A549 (cell line): ENCODE results near the gene OLFML3. TPM values are rescaled to one million over a fixed set of nuclear protein-coding genes. Genes with fewer than 3 reads are reported as not detected.
"Not testable (repeated sequence)": the region's sequence is repeated elsewhere in the genome, so short reads cannot be mapped to it uniquely, and the experiment has no call there.

Experiments used
- ATAC-seq, 2 experiments: fragments of 200-7000 bp in 1 of 2; fragments of >200 bp in 1 of 2; cut with Nextera tagmentation in 1 of 2; cut with Tn5 transposase in 1 of 2; 3 replicates each; pipeline versions ENCODE4 v1.8.0 to v1.9.1; 2018 to 2020; ENCODE audit warnings: mild to moderate bottlenecking in 1 of 2, moderate library complexity in 1 of 2
- CTCF ChIA-PET: fragments of 300-600 bp; sonication (Branson Sonifier 250); formaldehyde crosslinking; extraction: SDS; loops from one replicate; lab custom pipeline; 2021; ENCODE audit warnings: antibody characterized with exemption, inconsistent platforms; lab: Yijun Ruan, JAX
- POLR2A ChIA-PET: fragments of 350-600 bp; formaldehyde crosslinking; extraction: SDS; loops from one replicate; lab custom pipeline; 2021; ENCODE audit warnings: antibody characterized with exemption, inconsistent platforms; lab: Yijun Ruan, JAX
- DNase-seq, 2 experiments: peaks; one replicate each; pipeline versions ENCODE4 v3.0.0 to v3.0.0-alpha.2; 2011 to 2016; ENCODE audit warnings: low read depth in 1 of 2, low spot score in 1 of 2
- FAIRE-seq: peaks from 2 replicates; lab custom pipeline; 2011; peaks lifted over from hg19 to GRCh38; lab: Jason Lieb, UNC
- H3K27ac ChIP-seq, 2 experiments: fragments of >200 bp; sonication (Bioruptor Twin); formaldehyde crosslinking; 3 replicates each; pipeline ENCODE4 v1.5.1; 2016 to 2017
- H3K4me1 ChIP-seq: fragments of >200 bp; sonication (Bioruptor Twin); formaldehyde crosslinking; 3 replicates; pipeline ENCODE4 v1.6.1; 2016
- H3K4me2 ChIP-seq: fragments of >200 bp; sonication (Bioruptor Twin); formaldehyde crosslinking; 3 replicates; pipeline ENCODE4 v1.6.1; 2016
- H3K4me3 ChIP-seq: fragments of >200 bp; sonication (Bioruptor Twin); formaldehyde crosslinking; 3 replicates; pipeline ENCODE4 v1.5.1; 2016
- H3K9me3 ChIP-seq: fragments of >200 bp; sonication (Bioruptor Twin); formaldehyde crosslinking; 3 replicates; pipeline ENCODE4 v1.6.1; 2016
- ATOH8 ChIP-seq: fragments of 250-450 bp; sonication (Bioruptor Pico); IDR thresholded peaks from 2 replicates; pipeline ENCODE4 v1.5.0; 2020; ENCODE audit warnings: low read depth, mild to moderate bottlenecking, moderate library complexity
- CEBPB ChIP-seq, 2 experiments: fragments of >200 bp in 1 of 2; sonication (Bioruptor Twin) in 1 of 2; formaldehyde crosslinking in 1 of 2; IDR thresholded peaks; 2 replicates each; pipeline ENCODE4 v1.6.1; 2012 to 2016
- CTCF ChIP-seq: fragments of >200 bp; sonication (Bioruptor Twin); formaldehyde crosslinking; IDR thresholded peaks from 3 replicates; pipeline ENCODE4 v1.5.1; 2016
- EHMT2 ChIP-seq: fragments of 200-600 bp; sonication (generic); IDR thresholded peaks from 2 replicates; pipeline ENCODE4 v1.6.1; 2016; ENCODE audit warnings: antibody characterized with exemption, low read depth, mild to moderate bottlenecking, moderate library complexity
- ELK1 ChIP-seq: fragments of 150-350 bp; IDR thresholded peaks from 2 replicates; pipeline ENCODE4 v1.6.1; 2014; ENCODE audit warnings: low read depth, mild to moderate bottlenecking, low read length
- EP300 ChIP-seq, 2 experiments: fragments of >200 bp; sonication (Bioruptor Twin); formaldehyde crosslinking; IDR thresholded peaks; 2 replicates in 1 of 2; 3 replicates in 1 of 2; pipeline ENCODE4 v1.6.1; 2016 to 2017
- ESRRA ChIP-seq: fragments of 150-350 bp; IDR thresholded peaks from 2 replicates; pipeline ENCODE4 v1.6.1; 2014; ENCODE audit warnings: mild to moderate bottlenecking, low read length, borderline replicate concordance
- FOSB ChIP-seq: fragments of 250-450 bp; sonication (Bioruptor Pico); IDR thresholded peaks from 2 replicates; pipeline ENCODE4 v1.5.0; 2020; ENCODE audit warnings: mild to moderate bottlenecking, moderate library complexity
- FOSL2 ChIP-seq, 2 experiments: fragments of 450-650 bp in 1 of 2; fragments of >200 bp in 1 of 2; sonication (Bioruptor Twin) in 1 of 2; formaldehyde crosslinking; IDR thresholded peaks; 2 replicates each; pipeline versions ENCODE4 v1.5.0 to v1.6.1; 2016 to 2020; ENCODE audit warnings: mild to moderate bottlenecking in 1 of 2, moderate library complexity in 1 of 2
- FOXS1 ChIP-seq: fragments of 250-450 bp; sonication (Bioruptor Pico); IDR thresholded peaks from 2 replicates; pipeline ENCODE4 v1.5.0; 2020; ENCODE audit warnings: mild to moderate bottlenecking, moderate library complexity
- GATA3 ChIP-seq: IDR thresholded peaks from 2 replicates; pipeline ENCODE4 v1.6.1; 2012; ENCODE audit warnings: borderline replicate concordance
- HDAC2 ChIP-seq: fragments of 200-600 bp; sonication (generic); IDR thresholded peaks from 2 replicates; pipeline ENCODE4 v1.6.1; 2016
- HES2 ChIP-seq: fragments of >200 bp; sonication (Bioruptor Twin); formaldehyde crosslinking; IDR thresholded peaks from 2 replicates; pipeline ENCODE4 v1.6.1; 2016
- HOXB5 ChIP-seq: fragments of 250-450 bp; sonication (Bioruptor Pico); IDR thresholded peaks from 2 replicates; pipeline ENCODE4 v1.5.0; 2020; ENCODE audit warnings: mild to moderate bottlenecking, moderate library complexity
- JUN ChIP-seq, 2 experiments: fragments of >200 bp; sonication (Bioruptor Twin); formaldehyde crosslinking; IDR thresholded peaks; 2 replicates in 1 of 2; 3 replicates in 1 of 2; pipeline ENCODE4 v1.6.1; 2016 to 2017
- JUNB ChIP-seq: fragments of >200 bp; sonication (Bioruptor Twin); formaldehyde crosslinking; IDR thresholded peaks from 2 replicates; pipeline ENCODE4 v1.6.1; 2016
- KDM1A ChIP-seq: fragments of 200-600 bp; sonication (generic); IDR thresholded peaks from 2 replicates; pipeline ENCODE4 v1.6.1; 2016; ENCODE audit warnings: low read depth, mild to moderate bottlenecking
- KDM5A ChIP-seq: fragments of 200-600 bp; sonication (generic); IDR thresholded peaks from 2 replicates; pipeline ENCODE4 v1.6.1; 2016; ENCODE audit warnings: antibody characterized with exemption, mild to moderate bottlenecking
- MAZ ChIP-seq: fragments of 150-350 bp; IDR thresholded peaks from 2 replicates; pipeline ENCODE4 v1.6.1; 2014; ENCODE audit warnings: antibody characterized with exemption, low read depth, low read length, borderline replicate concordance
- MYC ChIP-seq: IDR thresholded peaks from 2 replicates; pipeline ENCODE4 v1.6.1; 2012; ENCODE audit warnings: mild to moderate bottlenecking, inconsistent platforms, low read length, improper control_type of control experiment, borderline replicate concordance
- NFE2L2 ChIP-seq: fragments of 150-350 bp; conservative IDR thresholded peaks from 2 replicates; pipeline ENCODE4 v1.6.1; 2014; ENCODE audit warnings: low read length
- PHF8 ChIP-seq: fragments of 200-600 bp; sonication (generic); IDR thresholded peaks from 2 replicates; pipeline ENCODE4 v1.6.1; 2016; ENCODE audit warnings: low read depth, mild to moderate bottlenecking, antibody characterized with exemption, moderate library complexity, borderline replicate concordance
- POLR2AphosphoS2 ChIP-seq: conservative IDR thresholded peaks from 2 replicates; pipeline ENCODE4 v1.6.1; 2012; ENCODE audit warnings: low read length, improper control_type of control experiment, inconsistent platforms
- RAD21 ChIP-seq, 2 experiments: fragments of >200 bp in 1 of 2; sonication (Bioruptor Twin) in 1 of 2; formaldehyde crosslinking in 1 of 2; IDR thresholded peaks in 1 of 2; conservative IDR thresholded peaks in 1 of 2; 2 replicates in 1 of 2; 3 replicates in 1 of 2; pipeline ENCODE4 v1.6.1; 2012 to 2018; ENCODE audit warnings: inconsistent platforms in 1 of 2
- RNF2 ChIP-seq: fragments of 200-600 bp; sonication (generic); IDR thresholded peaks from 2 replicates; pipeline ENCODE4 v1.6.1; 2016; ENCODE audit warnings: low read depth, mild to moderate bottlenecking, antibody characterized with exemption, moderate library complexity, borderline replicate concordance
- TP53 ChIP-seq: fragments of 250-450 bp; sonication (Bioruptor Pico); IDR thresholded peaks from 2 replicates; pipeline ENCODE4 v1.5.0; 2021; ENCODE audit warnings: mild to moderate bottlenecking, moderate library complexity
- ZFP36 ChIP-seq: fragments of 450-650 bp; IDR thresholded peaks from 2 replicates; pipeline ENCODE4 v1.6.1; 2014; ENCODE audit warnings: borderline replicate concordance; ENCODE audit not compliant: partially characterized antibody
- ZSCAN20 ChIP-seq: fragments of 250-450 bp; sonication (Bioruptor Pico); IDR thresholded peaks from 2 replicates; pipeline ENCODE4 v1.8.0; 2022; ENCODE audit warnings: mild to moderate bottlenecking, moderate library complexity
- WGBS: methylation state at CpG from one replicate; pipeline ENCODE4 v1.1.6; 2017; ENCODE audit errors: missing lambda C conversion rate; 5-methylcytosine and 5-hydroxymethylcytosine counted together
- polyA plus RNA-seq, 4 experiments: library from polyadenylated mRNA; depleted of rRNA in 3 of 4; stranded (reverse); fragments of >200 nt; fragmentation: RNase III in 1 of 4; extraction: RNeasy Plus Mini Kit Qiagen cat#74134 plus additional on column Dnase treatment in 1 of 4; gene quantifications; 2 replicates in 3 of 4; 3 replicates in 1 of 4; pipeline ENCODE4 v1.2.3, GENCODE V29; 2011 to 2017

Gene OLFML3
- polyA plus RNA-seq, 2 of the 4 experiments (the other 2 are of a cell fraction) = 1.2 to 9.3 TPM

GRCh38 chr1:114011796-114012195 is 32.5 kb downstream of the OLFML3 start:
- no peak for ATAC-seq
- ChIA-PET POLR2A (no interaction called here), CTCF (interaction anchor here (1.0 kb wide), 1 partner anchor 21 kb away, joined by 3 read pairs; no protein-coding TSS in a partner anchor)
- H3K9me3 ChIP-seq = no peaks in the 10 kb centered on the region
- H3K4me2 ChIP-seq = no peak overlapping the region
- FAIRE-seq = no peak
- H3K4me1 ChIP-seq = peaks cover 17% of the 10 kb centered on the region
- H3K27ac ChIP-seq = no peak overlapping the region
- DNase-seq = no peak
- H3K4me3 ChIP-seq = no peak overlapping the region
- TF ChIP-seq FOXS1 (CRISPR knock-in tag) (no peak), CEBPB (IDR thresholded peaks at IDR 0.05) (no peak), ELK1 (no peak), ESRRA (no peak), NFE2L2 (no peak), FOSB (CRISPR knock-in tag) (no peak), EHMT2 (no peak), RAD21 (conservative IDR thresholded peaks at IDR 0.05 in 1 of 2, IDR thresholded peaks at IDR 0.05 in 1 of 2) (no peak), KDM1A (no peak), ATOH8 (CRISPR knock-in tag) (no peak), HES2 (no peak), TP53 (no peak)

- FAIRE-seq = no peak
- CTCF ChIA-PET = no interaction called here
Observed at GRCh38 chr1:114015075-114015474, 35.8 kb downstream of the OLFML3 start.

GRCh38 chr1:114019724-114020123 is 40.5 kb downstream of the OLFML3 start:
- ATAC-seq, H3K4me2 ChIP-seq, POLR2A ChIA-PET, H3K9me3 ChIP-seq, H3K4me3 ChIP-seq, H3K27ac ChIP-seq, FAIRE-seq, DNase-seq, H3K4me1 ChIP-seq: not testable (repeated sequence)
- 64% methylated on average over 3 of the region's 3 CpGs for WGBS
- CTCF ChIA-PET = interaction anchor here (0.9 to 1.1 kb wide), 2 partner anchors 13 to 161 kb away, joined by 3 read pairs; no protein-coding TSS in a partner anchor

More at GRCh38 chr1:114015075-114015474, 35.8 kb downstream of the OLFML3 start:
- Histone ChIP-seq H3K27ac (peak overlapping the region; percentile 39 to 71; a peak in 4 of 6 replicates), H3K4me3 (no peak overlapping the region), H3K9me3 (no peaks in the 10 kb centered on the region), H3K4me2 (peak overlapping the region; percentile 66), H3K4me1 (peaks cover 13% of the 10 kb centered on the region)
- TF ChIP-seq ZFP36 = no peak
- TF ChIP-seq CTCF = no peak
- TF ChIP-seq HES2 = no peak
- no peak for TF ChIP-seq KDM5A
- no peak for TF ChIP-seq HOXB5 (CRISPR knock-in tag)
- no peak for TF ChIP-seq RAD21 (conservative IDR thresholded peaks at IDR 0.05 in 1 of 2, IDR thresholded peaks at IDR 0.05 in 1 of 2)
- no peak for TF ChIP-seq MYC
- TF ChIP-seq FOXS1 (CRISPR knock-in tag) = no peak
- TF ChIP-seq JUNB = peak; percentile 79
- peak; percentile 63; the same call in 1 of the 2 replicates for TF ChIP-seq GATA3
- peak; percentile 49; the same call in 1 of the 2 replicates for TF ChIP-seq FOSL2 (IDR thresholded peaks at IDR 0.05)
- TF ChIP-seq FOSL2 (CRISPR knock-in tag; IDR thresholded peaks at IDR 0.05) = peak; percentile 67
- no peak for TF ChIP-seq HDAC2
- no peak for TF ChIP-seq ESRRA
- TF ChIP-seq MAZ = no peak
- peak in 1 of 2 experiments; percentile 66; a peak in 1 of 4 replicates for TF ChIP-seq CEBPB (IDR thresholded peaks at IDR 0.05)
- peak in 1 of 2 experiments; percentile 43; a peak in 1 of 5 replicates for TF ChIP-seq JUN (IDR thresholded peaks at IDR 0.05)
- no peak for TF ChIP-seq PHF8
- TF ChIP-seq EP300 (IDR thresholded peaks at IDR 0.05) = 0 out of 5 replicates have a peak, but pooled peaks of 1 of the 2 experiments have one; percentile 24
- no peak for TF ChIP-seq NFE2L2
- TF ChIP-seq POLR2AphosphoS2 = no peak
- TF ChIP-seq ZSCAN20 (CRISPR knock-in tag) = no peak
- no peak for TF ChIP-seq RNF2
- ATAC-seq (peak; percentile 62 to 73; a peak in 5 of 6 replicates), DNase-seq (peak; percentile 19 to 32)
- POLR2A ChIA-PET = no interaction called here
- 3% methylated on average over 2 of the region's 2 CpGs for WGBS
